ENCODE data around the gene POLR3H. TPM values are rescaled to one million over a fixed set of nuclear protein-coding genes. Genes with fewer than 3 reads are reported as not detected.
A peak's percentile ranks its signal among the peaks of the same experiment; 100 is the strongest.

The POLR3H gene
- total RNA-seq, 1 donor: 28.1 TPM

DNA sequence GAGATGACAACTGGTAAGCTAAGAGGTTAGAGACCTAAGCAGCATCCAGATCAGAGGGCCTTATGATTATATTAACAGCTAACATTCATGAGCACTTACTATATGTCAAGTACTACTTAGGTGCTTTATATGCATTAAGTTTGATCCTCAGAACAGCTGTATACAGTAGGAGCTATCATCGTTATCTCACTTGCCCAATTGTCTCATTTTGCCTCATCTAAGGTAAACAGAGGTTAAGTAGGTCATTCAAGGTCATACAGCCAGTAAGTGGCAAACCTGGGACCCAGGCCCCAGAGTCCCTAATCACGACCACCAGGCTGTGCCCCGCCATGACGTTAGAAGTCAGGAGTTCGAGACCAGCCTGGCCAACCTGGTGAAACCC lies 4.6 kb upstream of the POLR3H start:
- H3K4me3 ChIP-seq (ENCODE audit: low read depth, low read length): no peak overlapping the region
- no peak for DNase-seq (ENCODE audit: low read depth)
- TF ChIP-seq, protein P1, sequence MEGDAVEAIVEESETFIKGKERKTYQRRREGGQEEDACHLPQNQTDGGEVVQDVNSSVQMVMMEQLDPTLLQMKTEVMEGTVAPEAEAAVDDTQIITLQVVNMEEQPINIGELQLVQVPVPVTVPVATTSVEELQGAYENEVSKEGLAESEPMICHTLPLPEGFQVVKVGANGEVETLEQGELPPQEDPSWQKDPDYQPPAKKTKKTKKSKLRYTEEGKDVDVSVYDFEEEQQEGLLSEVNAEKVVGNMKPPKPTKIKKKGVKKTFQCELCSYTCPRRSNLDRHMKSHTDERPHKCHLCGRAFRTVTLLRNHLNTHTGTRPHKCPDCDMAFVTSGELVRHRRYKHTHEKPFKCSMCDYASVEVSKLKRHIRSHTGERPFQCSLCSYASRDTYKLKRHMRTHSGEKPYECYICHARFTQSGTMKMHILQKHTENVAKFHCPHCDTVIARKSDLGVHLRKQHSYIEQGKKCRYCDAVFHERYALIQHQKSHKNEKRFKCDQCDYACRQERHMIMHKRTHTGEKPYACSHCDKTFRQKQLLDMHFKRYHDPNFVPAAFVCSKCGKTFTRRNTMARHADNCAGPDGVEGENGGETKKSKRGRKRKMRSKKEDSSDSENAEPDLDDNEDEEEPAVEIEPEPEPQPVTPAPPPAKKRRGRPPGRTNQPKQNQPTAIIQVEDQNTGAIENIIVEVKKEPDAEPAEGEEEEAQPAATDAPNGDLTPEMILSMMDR (IDR thresholded peaks at IDR 0.05; ENCODE audit: insufficient read depth, low read depth, low read length): no peak

DNA sequence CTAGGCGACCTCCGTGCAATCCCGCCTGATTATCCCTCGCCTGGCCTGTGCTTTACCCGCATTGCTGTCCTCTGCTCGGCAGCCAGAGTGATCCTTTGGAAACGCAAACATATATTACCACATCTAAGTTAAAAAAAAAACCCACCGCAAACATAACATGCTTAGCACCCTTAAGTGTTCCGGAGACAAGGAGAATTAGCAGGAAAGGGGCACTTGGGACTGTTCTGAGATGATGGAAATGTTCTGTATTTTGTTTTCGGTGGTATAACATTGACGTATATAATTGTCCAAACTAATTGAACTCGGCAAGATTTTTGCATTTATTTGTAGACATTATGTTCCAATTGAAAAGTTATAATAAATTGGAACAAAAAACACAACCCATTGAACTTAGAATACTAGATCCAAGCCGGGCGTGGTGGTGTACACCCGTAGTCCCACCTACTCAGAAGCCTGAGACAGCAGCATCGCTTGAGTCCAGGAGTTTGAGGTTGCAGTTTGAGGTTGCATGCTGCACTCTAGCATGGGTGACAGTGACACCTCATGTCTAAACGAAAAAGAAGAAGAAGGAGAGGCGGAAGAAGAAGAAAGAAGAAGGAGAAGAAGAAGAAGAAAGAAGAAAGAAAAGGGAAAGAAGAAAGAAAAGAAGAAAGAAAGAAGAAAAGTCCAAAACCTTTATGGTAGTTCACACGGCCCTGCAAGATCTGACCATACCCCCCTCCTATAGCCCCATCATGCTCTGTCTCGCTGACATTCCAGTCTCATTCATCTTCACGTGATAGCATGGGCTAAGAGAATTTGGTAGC lies 604 bp upstream of the POLR3H start:
- peak overlapping the region; percentile 41 for H3K4me3 ChIP-seq (ENCODE audit: low read depth, low read length)
- DNase-seq (ENCODE audit: low read depth): no peak

DNA sequence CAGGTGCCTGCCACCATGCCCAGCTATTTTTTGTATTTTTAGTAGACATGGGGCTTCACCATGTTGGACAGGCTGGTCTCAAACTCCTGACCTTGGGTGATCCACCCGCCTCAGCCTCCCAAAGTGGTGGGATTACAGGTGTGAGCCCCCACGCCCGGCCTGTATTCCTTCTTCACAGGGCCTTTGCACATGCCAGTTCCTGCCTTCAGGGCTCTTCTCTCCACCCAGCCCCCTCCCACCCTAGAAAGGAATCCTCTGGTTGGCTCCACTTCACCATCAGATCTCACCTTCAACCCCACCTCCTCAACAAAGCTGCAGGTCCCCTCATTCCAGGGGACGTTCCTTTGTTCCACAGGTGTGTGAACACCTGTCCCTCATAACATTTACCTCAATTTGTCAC lies 2.0 kb downstream of the POLR3H start:
- no peak overlapping the region for H3K4me3 ChIP-seq (ENCODE audit: low read depth, low read length)
- no peak for DNase-seq (ENCODE audit: low read depth)
- TF ChIP-seq, protein P1 (IDR thresholded peaks at IDR 0.05; ENCODE audit: insufficient read depth, low read depth, low read length): no peak

More for the DNA sequence above, 604 bp upstream of the POLR3H start:
- TF ChIP-seq, protein P1 (IDR thresholded peaks at IDR 0.05; ENCODE audit: insufficient read depth, low read depth, low read length): no peak

DNA sequence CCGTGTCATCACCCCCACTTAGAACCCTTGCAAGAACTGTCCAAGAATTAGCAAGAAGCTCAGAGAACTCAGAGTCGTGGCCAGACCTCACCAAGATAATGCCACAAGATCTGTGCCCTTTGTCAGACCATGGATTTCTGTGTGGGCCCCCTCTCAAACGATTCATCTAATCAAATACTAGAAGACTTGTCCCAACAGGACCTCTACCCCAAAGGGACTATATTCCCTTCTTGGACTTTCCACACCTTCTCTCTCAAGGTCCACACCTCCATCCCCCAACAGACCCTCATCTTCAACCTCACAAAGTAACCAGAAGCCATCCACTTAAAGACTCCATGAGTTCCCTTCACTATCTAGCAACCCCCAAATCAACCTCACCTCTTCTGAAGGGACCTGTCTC lies 2.8 kb downstream of the POLR3H start:
- DNase-seq (ENCODE audit: low read depth): no peak
- TF ChIP-seq, protein P1 (IDR thresholded peaks at IDR 0.05; ENCODE audit: insufficient read depth, low read depth, low read length): no peak
- H3K4me3 ChIP-seq (ENCODE audit: low read depth, low read length): no peak overlapping the region

DNA sequence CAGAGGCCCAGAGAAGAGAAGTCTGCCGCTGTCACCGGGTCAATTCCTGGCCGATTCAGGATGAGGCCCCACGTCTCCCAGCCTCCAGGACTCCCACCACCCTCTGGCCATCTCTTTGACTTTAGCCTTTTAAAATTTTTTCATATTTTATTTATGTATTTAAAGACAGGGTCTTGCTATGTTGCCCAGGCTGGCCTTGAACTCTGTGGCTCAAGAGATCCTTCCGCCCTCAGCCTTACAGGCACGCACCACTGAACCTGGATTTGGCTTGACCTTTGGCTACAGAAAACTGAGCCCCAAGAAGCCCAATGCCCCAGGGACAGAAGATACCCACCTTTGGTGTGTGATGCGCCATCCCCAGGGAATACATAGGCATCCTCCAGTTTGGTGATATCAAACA lies 3.9 kb downstream of the POLR3H start:
- TF ChIP-seq, protein P1 (IDR thresholded peaks at IDR 0.05; ENCODE audit: insufficient read depth, low read depth, low read length): no peak
- no peak overlapping the region for H3K4me3 ChIP-seq (ENCODE audit: low read depth, low read length)
- no peak for DNase-seq (ENCODE audit: low read depth)

DNA sequence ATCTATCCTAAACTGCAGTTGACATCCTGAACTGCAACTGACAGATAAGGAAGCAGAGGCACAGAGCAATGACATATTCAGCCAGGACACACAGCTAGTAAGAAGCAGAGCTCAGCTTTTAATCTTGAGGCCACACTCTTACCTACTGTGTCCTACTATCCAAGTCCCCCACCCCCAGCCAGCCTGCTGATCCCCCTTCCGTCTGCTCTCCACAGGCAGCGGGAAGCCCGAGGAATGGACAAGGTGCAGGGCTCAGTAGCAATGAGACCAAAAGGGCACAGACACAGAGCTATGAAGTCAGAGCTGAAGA lies 4.3 kb downstream of the POLR3H start:
- DNase-seq (ENCODE audit: low read depth): no peak
- no peak overlapping the region for H3K4me3 ChIP-seq (ENCODE audit: low read depth, low read length)
- TF ChIP-seq, protein P1 (IDR thresholded peaks at IDR 0.05; ENCODE audit: insufficient read depth, low read depth, low read length): no peak
